Measurements from ENCODE around the gene ZNF655. TPM values are rescaled to one million over a fixed set of nuclear protein-coding genes. Genes with fewer than 3 reads are reported as not detected.

Gene ZNF655
- total RNA-seq, 1 experiment from 2014 or later: not detected

GRCh38 chr7:99571768-99572167 is 13.3 kb downstream of the ZNF655 start:
- CTCF ChIA-PET: no interaction called here
- Mint-ChIP-seq H3K27ac (ENCODE audit: unreplicated experiment) (no peak overlapping the region), H3K4me1 (ENCODE audit: low read depth, unreplicated experiment) (no peaks in the 10 kb centered on the region), H3K36me3 (ENCODE audit: insufficient read depth, unreplicated experiment) (no peaks in the 10 kb centered on the region), H3K9me3 (ENCODE audit: low read depth, unreplicated experiment) (no peaks in the 10 kb centered on the region), H3K27me3 (ENCODE audit: unreplicated experiment) (peaks cover 29% of the 10 kb centered on the region), H3K4me3 (ENCODE audit: low read depth, unreplicated experiment) (no peak overlapping the region)
- intact Hi-C loops (cut with micrococcal nuclease; ENCODE audit: unreplicated experiment): no loop called here
- BruUV-seq (replicated peaks): no TSS peak
- no peak for TF ChIP-seq CTCF (IDR thresholded peaks at IDR 0.05; ENCODE audit: unreplicated experiment)
- no peak for DNase-seq

- CTCF ChIA-PET: no interaction called here
- no peaks in the 10 kb centered on the region for H3K36me3 Mint-ChIP-seq (ENCODE audit: insufficient read depth, unreplicated experiment)
These were observed 14.8 kb downstream of the ZNF655 start for GRCh38 chr7:99573257-99573656.

DNA sequence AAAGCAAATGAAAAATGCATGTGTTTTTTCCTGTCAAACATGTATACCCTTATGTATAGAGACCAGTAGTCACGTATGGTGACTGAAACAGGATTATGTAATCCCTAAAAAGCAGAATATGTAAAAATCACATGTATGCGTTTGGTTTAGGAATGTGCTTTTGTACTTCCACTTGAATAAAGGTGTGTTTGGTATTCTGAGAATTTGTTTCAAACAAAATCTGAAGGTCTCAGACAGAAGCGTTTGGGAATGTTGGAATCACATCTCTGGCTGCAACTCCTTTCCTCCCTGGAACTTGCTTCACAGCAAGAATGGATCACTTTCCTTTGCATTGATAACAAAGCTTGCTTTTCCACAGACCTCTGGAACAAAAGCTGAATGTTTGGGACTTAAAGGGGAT is 17.8 kb downstream of the ZNF655 start:
- Mint-ChIP-seq H3K9me3 (ENCODE audit: low read depth, unreplicated experiment) (no peaks in the 10 kb centered on the region), H3K27ac (ENCODE audit: unreplicated experiment) (no peak overlapping the region), H3K27me3 (ENCODE audit: unreplicated experiment) (peaks cover 33% of the 10 kb centered on the region), H3K36me3 (ENCODE audit: insufficient read depth, unreplicated experiment) (no peaks in the 10 kb centered on the region), H3K4me1 (ENCODE audit: low read depth, unreplicated experiment) (no peaks in the 10 kb centered on the region), H3K4me3 (ENCODE audit: low read depth, unreplicated experiment) (no peak overlapping the region)
- BruUV-seq (replicated peaks): no TSS peak
- CTCF ChIA-PET: no interaction called here
- no peak for DNase-seq
- TF ChIP-seq CTCF (IDR thresholded peaks at IDR 0.05; ENCODE audit: unreplicated experiment): no peak
- intact Hi-C loops (cut with micrococcal nuclease; ENCODE audit: unreplicated experiment): no loop called here

More at GRCh38 chr7:99573257-99573656, 14.8 kb downstream of the ZNF655 start:
- no peaks in the 10 kb centered on the region for H3K9me3 Mint-ChIP-seq (ENCODE audit: low read depth, unreplicated experiment)
- H3K27me3 Mint-ChIP-seq (ENCODE audit: unreplicated experiment): peaks cover 29% of the 10 kb centered on the region
- no peak for TF ChIP-seq CTCF (IDR thresholded peaks at IDR 0.05; ENCODE audit: unreplicated experiment)
- DNase-seq: no peak
- no peak overlapping the region for H3K27ac Mint-ChIP-seq (ENCODE audit: unreplicated experiment)
- H3K4me3 Mint-ChIP-seq (ENCODE audit: low read depth, unreplicated experiment): no peak overlapping the region
- no TSS peak for BruUV-seq (replicated peaks)
- H3K4me1 Mint-ChIP-seq (ENCODE audit: low read depth, unreplicated experiment): no peaks in the 10 kb centered on the region
- intact Hi-C loops (cut with micrococcal nuclease; ENCODE audit: unreplicated experiment): no loop called here

DNA sequence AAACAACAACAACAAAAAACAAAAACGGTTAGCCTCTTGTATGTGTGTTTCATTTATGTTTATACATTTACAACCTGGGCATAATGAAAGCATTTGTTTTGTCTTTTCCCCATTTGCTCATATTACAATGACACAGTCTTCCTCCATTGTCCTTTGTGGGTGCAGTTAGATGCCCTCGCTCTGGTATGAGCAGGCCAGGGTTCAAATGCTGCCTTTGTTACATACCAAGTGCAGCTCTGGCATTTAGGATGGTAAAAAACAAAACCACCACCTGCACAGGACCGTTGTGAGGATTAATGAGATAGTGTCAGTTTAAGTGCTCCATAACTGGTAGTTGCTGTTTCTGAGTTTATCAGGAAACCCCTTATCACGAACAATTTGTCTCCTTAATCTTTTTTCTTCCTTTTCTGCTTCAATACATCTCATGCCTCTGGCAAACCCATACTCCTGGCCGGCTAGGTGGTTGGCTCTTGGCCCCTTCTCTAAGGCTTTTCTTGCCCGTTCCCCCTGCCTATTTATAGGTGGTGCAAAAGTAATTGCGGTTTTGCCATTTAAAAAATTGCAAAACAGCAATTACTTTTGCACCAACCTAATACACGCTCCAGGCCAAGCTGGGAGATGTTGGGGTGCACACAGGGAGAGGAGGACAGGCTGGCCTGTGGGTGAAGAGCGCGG is 21.0 kb downstream of the ZNF655 start:
- CTCF ChIA-PET: no interaction called here
- H3K4me3 Mint-ChIP-seq (ENCODE audit: low read depth, unreplicated experiment): peak overlapping the region; percentile 61
- BruUV-seq (replicated peaks): no TSS peak
- peaks cover 36% of the 10 kb centered on the region for H3K27me3 Mint-ChIP-seq (ENCODE audit: unreplicated experiment)
- no peak overlapping the region for H3K27ac Mint-ChIP-seq (ENCODE audit: unreplicated experiment)
- no peak for TF ChIP-seq CTCF (IDR thresholded peaks at IDR 0.05; ENCODE audit: unreplicated experiment)
- intact Hi-C loops (cut with micrococcal nuclease; ENCODE audit: unreplicated experiment): no loop called here
- no peak for DNase-seq
- H3K4me1 Mint-ChIP-seq (ENCODE audit: low read depth, unreplicated experiment): no peaks in the 10 kb centered on the region
- H3K36me3 Mint-ChIP-seq (ENCODE audit: insufficient read depth, unreplicated experiment): no peaks in the 10 kb centered on the region
- no peaks in the 10 kb centered on the region for H3K9me3 Mint-ChIP-seq (ENCODE audit: low read depth, unreplicated experiment)

Data from Calu3 (cell line).